HCT116 (cell line): ENCODE measurements around the gene LRPPRC. TPM values are rescaled to one million over a fixed set of nuclear protein-coding genes. Genes with fewer than 3 reads are reported as not detected.
"Not testable (repeated sequence)": the region's sequence is repeated elsewhere in the genome, so short reads cannot be mapped to it uniquely, and the experiment has no call there.

Source experiments
- ATAC-seq: fragments of 200-7000 bp; cut with Tn5 transposase; 2 replicates; pipeline ENCODE4 v1.9.1; 2020; ENCODE audit warnings: mild to moderate bottlenecking, moderate library complexity
- BruUV-seq: library from RNA; stranded (reverse); fragments of 400-500 nt; replicated peaks from 2 replicates; lab custom pipeline; 2021; lab: Mats Ljungman, UMichigan
- CTCF ChIA-PET: fragments of 300-600 bp; sonication (Branson Sonifier 250); formaldehyde crosslinking; loops from one replicate; lab custom pipeline; 2021; ENCODE audit warnings: antibody characterized with exemption; lab: Charles Lee
- POLR2A ChIA-PET: fragments of 300-600, 350-600 bp; sonication (Branson Sonifier 250); formaldehyde crosslinking; loops from one replicate; lab custom pipeline; 2021; ENCODE audit warnings: antibody characterized with exemption; lab: Charles Lee
- RAD21 ChIA-PET, 2 experiments: fragments of 300-600 bp; sonication (Branson Sonifier 250); formaldehyde crosslinking; loops; one replicate each; lab custom pipeline; 2023; ENCODE audit warnings: low total read pairs in 2 of 2; ENCODE audit not compliant: uncharacterized antibody in 2 of 2, unreplicated experiment in 2 of 2, low non-redundant PET in 1 of 2; lab: Charles Lee
- DNase-seq: peaks from one replicate; pipeline ENCODE4 v3.0.0-alpha.2; 2010; ENCODE audit warnings: low read depth, low spot score
- H2AFZ ChIP-seq: fragments of 200-600 bp; shearing (Covaris generic), sonication (generic); 2 replicates; pipeline ENCODE4 v1.6.1; 2017; ENCODE audit warnings: low read depth, mixed run types, mixed read lengths, antibody characterized with exemption, low read length; ENCODE audit not compliant: poor library complexity, severe bottlenecking
- H3K27ac ChIP-seq: 2 replicates; pipeline ENCODE4 v1.5.1; 2012; ENCODE audit warnings: low read depth, low read length
- H3K27me3 ChIP-seq: fragments of 200-600 bp; sonication (generic); 2 replicates; pipeline ENCODE4 v1.6.1; 2016; ENCODE audit warnings: mixed run types, low read length, mixed read lengths; ENCODE audit not compliant: insufficient read depth
- H3K36me3 ChIP-seq, 2 experiments: fragments of 200-500 bp in 1 of 2; fragments of 200-600 bp in 1 of 2; sonication (Bioruptor generic) in 1 of 2; sonication (generic) in 1 of 2; 2 replicates each; pipeline versions ENCODE4 v1.5.1 to v1.6.1; 2014 to 2016; ENCODE audit warnings: low read length in 2 of 2, inconsistent platforms in 1 of 2, mixed read lengths in 1 of 2, mixed run types in 1 of 2; ENCODE audit not compliant: insufficient read depth in 2 of 2, control insufficient read depth in 1 of 2
- H3K4me1 ChIP-seq, 2 experiments: fragments of 200-600 bp in 1 of 2; sonication (generic) in 1 of 2; 2 replicates each; pipeline versions ENCODE4 v1.5.1 to v1.6.1; 2012 to 2017; ENCODE audit warnings: low read length in 2 of 2, inconsistent platforms in 1 of 2, mild to moderate bottlenecking in 1 of 2, mixed read lengths in 1 of 2, mixed run types in 1 of 2, moderate library complexity in 1 of 2; ENCODE audit not compliant: insufficient read depth in 2 of 2, control insufficient read depth in 1 of 2
- H3K4me2 ChIP-seq: fragments of 200-600 bp; sonication (generic); 2 replicates; pipeline ENCODE4 v1.6.1; 2017; ENCODE audit warnings: mixed run types, low read length, mixed read lengths
- H3K4me3 ChIP-seq, 2 experiments: fragments of 200-600 bp in 1 of 2; sonication (generic) in 1 of 2; replicated peaks in 1 of 2; 2 replicates each; pipeline ENCODE4 v1.5.1; 2011 to 2016; ENCODE audit warnings: low read length in 2 of 2, control low read depth in 1 of 2, low read depth in 1 of 2, mild to moderate bottlenecking in 1 of 2, mixed read lengths in 1 of 2, mixed run types in 1 of 2
- H3K79me2 ChIP-seq: fragments of 200-600 bp; sonication (generic); 2 replicates; pipeline ENCODE4 v1.6.1; 2017; ENCODE audit warnings: mild to moderate bottlenecking, mixed run types, low read length, moderate library complexity, mixed read lengths; ENCODE audit not compliant: insufficient read depth
- H3K9ac ChIP-seq: fragments of 200-600 bp; sonication (generic); 2 replicates; pipeline ENCODE4 v1.6.1; 2016; ENCODE audit warnings: low read length, mixed read lengths
- H3K9me2 ChIP-seq: fragments of 200-600 bp; sonication (generic), shearing (Covaris generic); 2 replicates; pipeline ENCODE4 v1.6.1; 2017; ENCODE audit warnings: mixed run types, mild to moderate bottlenecking, moderate library complexity; ENCODE audit not compliant: insufficient read depth
- H3K9me3 ChIP-seq, 2 experiments: fragments of 200-500 bp in 1 of 2; fragments of 200-600 bp in 1 of 2; sonication (Bioruptor generic) in 1 of 2; sonication (generic) in 1 of 2; 2 replicates each; pipeline ENCODE4 v1.6.1; 2014 to 2017; ENCODE audit warnings: low read length in 2 of 2, mixed read lengths in 2 of 2, inconsistent platforms in 1 of 2, low read depth in 1 of 2, mild to moderate bottlenecking in 1 of 2, mixed run types in 1 of 2, moderate library complexity in 1 of 2; ENCODE audit not compliant: control insufficient read depth in 1 of 2, insufficient read depth in 1 of 2
- H4K20me1 ChIP-seq: fragments of 200-600 bp; sonication (generic), shearing (Covaris generic); 2 replicates; pipeline ENCODE4 v1.6.1; 2017; ENCODE audit warnings: mixed run types, mild to moderate bottlenecking, moderate library complexity; ENCODE audit not compliant: insufficient read depth
- CTCF ChIP-seq, 3 experiments: fragments of 200-600 bp in 1 of 3; sonication (generic) in 1 of 3; IDR thresholded peaks in 2 of 3; conservative IDR thresholded peaks in 1 of 3; 2 replicates each; pipeline ENCODE4 v1.5.1; 2012 to 2017; ENCODE audit warnings: low read depth in 2 of 3, low read length in 2 of 3, antibody characterized with exemption in 1 of 3, borderline replicate concordance in 1 of 3, control low read depth in 1 of 3, mild to moderate bottlenecking in 1 of 3, mixed read lengths in 1 of 3, mixed run types in 1 of 3, moderate library complexity in 1 of 3; ENCODE audit not compliant: insufficient read depth in 1 of 3
- EZH2 ChIP-seq: fragments of 200-600 bp; sonication (generic); IDR thresholded peaks from 2 replicates; pipeline ENCODE4 v1.6.1; 2017; ENCODE audit warnings: antibody characterized with exemption, mixed run types
- FOSL1 ChIP-seq: IDR thresholded peaks from 2 replicates; pipeline ENCODE4 v1.6.1; 2012; ENCODE audit warnings: low read depth
- JUND ChIP-seq: IDR thresholded peaks from 2 replicates; pipeline ENCODE4 v1.6.1; 2012
- MAX ChIP-seq: IDR thresholded peaks from 2 replicates; pipeline ENCODE4 v1.6.1; 2012
- POLR2AphosphoS5 ChIP-seq: IDR thresholded peaks from 2 replicates; pipeline ENCODE4 v1.6.1; 2011; ENCODE audit warnings: mild to moderate bottlenecking, low read depth, low read length, moderate library complexity
- RAD21 ChIP-seq: IDR thresholded peaks from 2 replicates; pipeline ENCODE4 v1.6.1; 2012; ENCODE audit warnings: low read depth, mild to moderate bottlenecking
- SIN3A ChIP-seq: IDR thresholded peaks from 2 replicates; pipeline ENCODE4 v1.6.1; 2012; ENCODE audit warnings: low read depth
- SP1 ChIP-seq: IDR thresholded peaks from 2 replicates; pipeline ENCODE4 v1.6.1; 2012; ENCODE audit warnings: low read depth
- SRF ChIP-seq: IDR thresholded peaks from 2 replicates; pipeline ENCODE4 v1.6.1; 2012; ENCODE audit warnings: low read depth
- YY1 ChIP-seq: IDR thresholded peaks from 2 replicates; pipeline ENCODE4 v1.6.1; 2011; ENCODE audit warnings: low read length, low read depth, moderate library complexity, mild to moderate bottlenecking; ENCODE audit not compliant: insufficient replicate concordance; ENCODE audit errors: extremely low read depth
- ZBTB33 ChIP-seq: IDR thresholded peaks from 2 replicates; pipeline ENCODE4 v1.6.1; 2011; ENCODE audit warnings: mild to moderate bottlenecking, low read length, moderate library complexity; ENCODE audit not compliant: insufficient replicate concordance; ENCODE audit errors: extremely low read depth
- intact Hi-C: fragments of 100-400 bp; cut with micrococcal nuclease; formaldehyde crosslinking; loops from 2 replicates; pipeline ENCODE4 v1.10.0; 2022
- total RNA-seq: library from RNA; stranded (reverse); gene quantifications from one replicate; pipeline ENCODE4 v1.2.1, GENCODE V29; 2021; ENCODE audit not compliant: unreplicated experiment
- TF ChIP-seq, protein P1 (sequence below): IDR thresholded peaks from 2 replicates; pipeline ENCODE4 v1.6.1; 2012; ENCODE audit warnings: low read depth

The LRPPRC gene
- total RNA-seq, 1 experiment from 2014 or later: 210 TPM

- H3K9me2 ChIP-seq, H3K9me3 ChIP-seq, CTCF ChIA-PET, H4K20me1 ChIP-seq, H3K4me3 ChIP-seq, H3K4me1 ChIP-seq, DNase-seq, H3K9ac ChIP-seq, H3K36me3 ChIP-seq, BruUV-seq, intact Hi-C loops, H2AFZ ChIP-seq, H3K4me2 ChIP-seq, POLR2A ChIA-PET, H3K27ac ChIP-seq, RAD21 ChIA-PET, H3K79me2 ChIP-seq, ATAC-seq: not testable (repeated sequence)
- H3K27me3 ChIP-seq: peaks cover 36% of the 10 kb centered on the region; the same call in 1 of the 2 replicates
Observed at GRCh38 chr2:44013205-44013604, 17.4 kb upstream of the LRPPRC start.

DNA sequence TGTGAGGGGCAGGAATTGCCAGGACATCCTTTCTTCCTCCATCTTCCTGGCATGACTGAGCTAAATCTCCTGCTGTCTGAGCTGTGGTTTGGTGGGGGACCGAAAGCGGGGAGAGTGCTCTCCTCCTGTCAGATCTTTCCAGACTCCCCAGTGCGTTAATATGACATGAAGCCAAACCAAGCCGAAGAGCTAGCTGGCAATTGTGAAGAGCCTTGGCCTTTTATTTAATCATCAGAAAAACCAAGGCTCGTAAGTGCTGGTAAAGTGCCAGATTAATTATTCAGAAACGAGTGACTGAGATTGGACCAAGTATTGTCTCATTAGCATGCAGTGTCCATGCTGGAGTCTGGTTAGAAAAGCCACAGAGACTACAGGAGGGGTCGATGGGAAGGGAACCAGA lies 14.5 kb upstream of the LRPPRC start:
- RAD21 ChIA-PET: no interaction called here
- TF ChIP-seq SIN3A (no peak), RAD21 (no peak), MAX (no peak), YY1 (no peak), CTCF (IDR thresholded peaks at IDR 0.05 in 2 of 3, conservative IDR thresholded peaks at IDR 0.05 in 1 of 3; ENCODE audit: borderline replicate concordance in 1 of 3, insufficient read depth in 1 of 3, low read depth in 2 of 3, low read length in 2 of 3) (no peak), ZBTB33 (no peak), JUND (no peak), SP1 (no peak), FOSL1 (no peak), POLR2AphosphoS5 (no peak), SRF (no peak), EZH2 (no peak)
- TF ChIP-seq, protein P1, sequence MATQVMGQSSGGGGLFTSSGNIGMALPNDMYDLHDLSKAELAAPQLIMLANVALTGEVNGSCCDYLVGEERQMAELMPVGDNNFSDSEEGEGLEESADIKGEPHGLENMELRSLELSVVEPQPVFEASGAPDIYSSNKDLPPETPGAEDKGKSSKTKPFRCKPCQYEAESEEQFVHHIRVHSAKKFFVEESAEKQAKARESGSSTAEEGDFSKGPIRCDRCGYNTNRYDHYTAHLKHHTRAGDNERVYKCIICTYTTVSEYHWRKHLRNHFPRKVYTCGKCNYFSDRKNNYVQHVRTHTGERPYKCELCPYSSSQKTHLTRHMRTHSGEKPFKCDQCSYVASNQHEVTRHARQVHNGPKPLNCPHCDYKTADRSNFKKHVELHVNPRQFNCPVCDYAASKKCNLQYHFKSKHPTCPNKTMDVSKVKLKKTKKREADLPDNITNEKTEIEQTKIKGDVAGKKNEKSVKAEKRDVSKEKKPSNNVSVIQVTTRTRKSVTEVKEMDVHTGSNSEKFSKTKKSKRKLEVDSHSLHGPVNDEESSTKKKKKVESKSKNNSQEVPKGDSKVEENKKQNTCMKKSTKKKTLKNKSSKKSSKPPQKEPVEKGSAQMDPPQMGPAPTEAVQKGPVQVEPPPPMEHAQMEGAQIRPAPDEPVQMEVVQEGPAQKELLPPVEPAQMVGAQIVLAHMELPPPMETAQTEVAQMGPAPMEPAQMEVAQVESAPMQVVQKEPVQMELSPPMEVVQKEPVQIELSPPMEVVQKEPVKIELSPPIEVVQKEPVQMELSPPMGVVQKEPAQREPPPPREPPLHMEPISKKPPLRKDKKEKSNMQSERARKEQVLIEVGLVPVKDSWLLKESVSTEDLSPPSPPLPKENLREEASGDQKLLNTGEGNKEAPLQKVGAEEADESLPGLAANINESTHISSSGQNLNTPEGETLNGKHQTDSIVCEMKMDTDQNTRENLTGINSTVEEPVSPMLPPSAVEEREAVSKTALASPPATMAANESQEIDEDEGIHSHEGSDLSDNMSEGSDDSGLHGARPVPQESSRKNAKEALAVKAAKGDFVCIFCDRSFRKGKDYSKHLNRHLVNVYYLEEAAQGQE: no peak

More for the DNA sequence above, 14.5 kb upstream of the LRPPRC start:
- Histone ChIP-seq H3K27me3 (peaks cover 36% of the 10 kb centered on the region; the same call in 1 of the 2 replicates), H3K4me3 (no peak overlapping the region), H3K79me2 (no peaks in the 10 kb centered on the region), H3K9ac (no peak overlapping the region), H3K36me3 (no peaks in the 10 kb centered on the region), H3K9me2 (no peaks in the 10 kb centered on the region), H3K27ac (no peak overlapping the region), H3K4me1 (no peaks in the 10 kb centered on the region), H3K4me2 (no peak overlapping the region), H3K9me3 (no peaks in the 10 kb centered on the region), H4K20me1 (no peaks in the 10 kb centered on the region), H2AFZ (no peak overlapping the region)
- no peak for DNase-seq
- ATAC-seq: no peak
- no TSS peak for BruUV-seq
- POLR2A ChIA-PET: no interaction called here
- intact Hi-C loops: no loop called here
- CTCF ChIA-PET: interaction anchor here (1.4 kb wide), 1 partner anchor 10 kb away, joined by 3 read pairs; no protein-coding TSS in a partner anchor
